HFF-Myc (cell line): ENCODE results near the gene HOMER1.

ENCODE experiments used
- DNase-seq: peaks from one replicate; pipeline ENCODE4 v3.0.0-alpha.2; 2011; ENCODE audit warnings: low read depth; ENCODE audit errors: extremely low read depth
- H3K4me3 ChIP-seq: replicated peaks from 2 replicates; pipeline ENCODE4 v1.5.1; 2011; ENCODE audit warnings: low read depth, mild to moderate bottlenecking, control low read depth, low read length
- CTCF ChIP-seq: IDR thresholded peaks from 2 replicates; pipeline ENCODE4 v1.5.1; 2012; ENCODE audit warnings: mild to moderate bottlenecking, low read depth, low read length, control low read depth; ENCODE audit errors: missing control alignments

Gene HOMER1

GRCh38 chr5:79464278-79464677, 49.7 kb downstream of the HOMER1 start:
- DNase-seq: no peak
- TF ChIP-seq CTCF: no peak

DNA sequence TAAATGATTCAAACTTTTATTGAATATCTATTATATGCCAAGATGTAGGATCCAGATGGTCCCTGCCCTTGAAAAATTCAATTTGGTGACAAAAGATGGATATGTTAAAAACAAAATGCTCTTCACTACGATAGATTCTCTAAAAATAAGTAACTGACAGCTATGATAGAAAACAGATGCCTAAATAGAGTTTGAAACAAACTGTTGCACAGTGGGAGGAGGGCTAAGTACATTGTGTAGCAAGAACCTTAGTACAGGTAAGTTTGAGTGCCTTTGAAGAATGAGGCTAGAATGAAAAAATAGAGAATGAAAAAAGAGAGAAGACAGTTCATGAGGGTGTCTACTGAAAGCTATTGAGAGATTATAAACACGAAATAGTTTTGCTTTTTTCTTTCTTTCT, 54.3 kb downstream of the HOMER1 start:
- no peak for DNase-seq
- H3K4me3 ChIP-seq: no peak overlapping the region
- TF ChIP-seq CTCF: no peak

More at GRCh38 chr5:79464278-79464677, 49.7 kb downstream of the HOMER1 start:
- H3K4me3 ChIP-seq: no peak overlapping the region

GRCh38 chr5:79456890-79457583, 56.9 kb downstream of the HOMER1 start:
- no peak for TF ChIP-seq CTCF
- no peak for DNase-seq
- H3K4me3 ChIP-seq: no peak overlapping the region

DNA sequence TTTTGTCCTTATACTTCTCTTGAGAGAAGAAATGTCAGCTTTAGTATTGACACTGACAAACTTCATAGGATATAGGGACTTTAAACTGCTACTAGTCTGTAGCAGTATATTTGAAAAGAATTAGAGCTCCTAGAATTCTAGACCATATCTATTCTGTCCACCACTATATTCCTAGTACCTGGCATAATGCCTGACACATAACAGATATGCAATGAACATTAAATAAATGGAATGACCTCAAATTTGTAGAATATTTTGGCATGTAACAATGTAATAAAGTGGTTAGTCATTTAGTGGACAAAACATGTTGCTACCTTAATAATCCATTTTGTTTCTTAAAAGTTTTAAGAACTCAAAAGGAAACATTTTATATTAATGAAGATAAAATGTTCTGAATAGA, 57.5 kb downstream of the HOMER1 start:
- no peak for TF ChIP-seq CTCF
- no peak overlapping the region for H3K4me3 ChIP-seq
- DNase-seq: no peak

GRCh38 chr5:79454043-79454442, 59.9 kb downstream of the HOMER1 start:
- no peak for DNase-seq
- TF ChIP-seq CTCF: no peak
- no peak overlapping the region for H3K4me3 ChIP-seq

GRCh38 chr5:79448336-79448735, 65.6 kb downstream of the HOMER1 start:
- DNase-seq: no peak
- H3K4me3 ChIP-seq: no peak overlapping the region
- TF ChIP-seq CTCF: no peak

GRCh38 chr5:79436821-79437220, 77.1 kb downstream of the HOMER1 start:
- TF ChIP-seq CTCF: no peak
- DNase-seq: no peak
- H3K4me3 ChIP-seq: no peak overlapping the region
